Anterior cingulate cortex (tissue), 58 donors: ENCODE measurements around the gene ORC3.
"Not testable (repeated sequence)": the region's sequence is repeated elsewhere in the genome, so short reads cannot be mapped to it uniquely, and the experiment has no call there.

Experiments used
- DNase-seq, 58 donors: peaks; one replicate each; lab custom pipeline; 2025; lab: John Stamatoyannopoulos, UW

Gene ORC3

GRCh38 chr6:87690441-87690840 lies 100.5 kb downstream of the ORC3 start:
- no peak for DNase-seq

- DNase-seq, result no peak
Observed at GRCh38 chr6:87692086-87692485, 102.2 kb downstream of the ORC3 start.

GRCh38 chr6:87696817-87697216 lies 106.9 kb downstream of the ORC3 start:
- DNase-seq, result not testable (repeated sequence)

- peak in 9 of 58 donors; percentile 5 to 56 (median 19) for DNase-seq
Observed at GRCh38 chr6:87697581-87698546, 107.9 kb downstream of the ORC3 start.

- DNase-seq, result no peak
Observed at GRCh38 chr6:87698547-87699006, 108.6 kb downstream of the ORC3 start.

GRCh38 chr6:87699576-87699975 lies 109.6 kb downstream of the ORC3 start:
- no peak for DNase-seq

- DNase-seq, result peak in 14 of 58 donors; percentile 2 to 43 (median 25)
Observed at GRCh38 chr6:87700397-87701343, 110.7 kb downstream of the ORC3 start.

GRCh38 chr6:87701344-87701675 lies 111.4 kb downstream of the ORC3 start:
- peak in 12 of 58 donors; percentile 10 to 61 (median 46) for DNase-seq

GRCh38 chr6:87701676-87702588 lies 112.0 kb downstream of the ORC3 start, which contains the start of gene AKIRIN2:
TSS of gene AKIRIN2 (minus strand) at chr6:87702233. CDS start at chr6:87701684, 549 bp downstream.
- DNase-seq, result peak; percentile 81 to 98 (median 96)

GRCh38 chr6:87702589-87702945 lies 112.6 kb downstream of the ORC3 start:
- no peak for DNase-seq

- peak in 1 of 58 donors; percentile 6 for DNase-seq
Observed at GRCh38 chr6:87703039-87703438, 113.1 kb downstream of the ORC3 start.

- no peak for DNase-seq
Observed at GRCh38 chr6:87705070-87705691, 115.2 kb downstream of the ORC3 start.

- no peak for DNase-seq
Observed at GRCh38 chr6:87706187-87706966, 116.4 kb downstream of the ORC3 start.

- not testable (repeated sequence) for DNase-seq
Observed at GRCh38 chr6:87708581-87709427, 118.9 kb downstream of the ORC3 start.

GRCh38 chr6:87710090-87710489 lies 120.2 kb downstream of the ORC3 start:
- DNase-seq, result no peak

- not testable (repeated sequence) for DNase-seq
Observed at GRCh38 chr6:87712713-87713112, 122.8 kb downstream of the ORC3 start.

GRCh38 chr6:87714093-87714842 lies 124.3 kb downstream of the ORC3 start:
- DNase-seq, result no peak
